GM19351 (cell line): ENCODE data around the gene SNX1.

ENCODE experiments used
- ATAC-seq: cut with Tn5 transposase; IDR thresholded peaks from one replicate; pipeline ENCODE4 v1.9.1; 2021; ENCODE audit warnings: mild to moderate bottlenecking, moderate library complexity; ENCODE audit not compliant: unreplicated experiment

SNX1 gene

GRCh38 chr15:64161688-64162477, 66.1 kb downstream of the SNX1 start:
- ATAC-seq, result no peak

- ATAC-seq, result peak; percentile 17
These were observed 66.7 kb downstream of the SNX1 start for GRCh38 chr15:64162478-64162868.

GRCh38 chr15:64162869-64163658, 67.3 kb downstream of the SNX1 start, which contains the start of gene PPIB:
Gene PPIB (minus strand): TSS chr15:64163022. CDS start chr15:64162986, 36 bp downstream.
- ATAC-seq, result peak; percentile 86

- no peak for ATAC-seq
These were observed 68.0 kb downstream of the SNX1 start for GRCh38 chr15:64163659-64164362.

GRCh38 chr15:64164436-64164835, 68.7 kb downstream of the SNX1 start:
- ATAC-seq, result no peak

- ATAC-seq, result no peak
These were observed 70.5 kb downstream of the SNX1 start for GRCh38 chr15:64166102-64166890.

GRCh38 chr15:64180235-64180824, 84.5 kb downstream of the SNX1 start:
- ATAC-seq, result no peak

- ATAC-seq, result no peak
These were observed 87.1 kb downstream of the SNX1 start for GRCh38 chr15:64182859-64183370.

GRCh38 chr15:64185146-64185911, 89.5 kb downstream of the SNX1 start:
- no peak for ATAC-seq

- no peak for ATAC-seq
These were observed 91.8 kb downstream of the SNX1 start for GRCh38 chr15:64187396-64188191.
